Neural cell (in vitro differentiated cells): ENCODE measurements around the gene LEO1. TPM values are rescaled to one million over a fixed set of nuclear protein-coding genes. Genes with fewer than 3 reads are reported as not detected.

ENCODE experiments used
- H2AFZ ChIP-seq: fragments of 200-600, 300-800 bp; sonication (generic), shearing (Covaris generic); 2 replicates; pipeline ENCODE4 v1.6.0; 2014; ENCODE audit warnings: low read depth, mild to moderate bottlenecking, antibody characterized with exemption, low read length, moderate library complexity
- H3F3A ChIP-seq: fragments of 200-600 bp; shearing (Covaris generic); 2 replicates; pipeline ENCODE4 v1.6.1; 2016; ENCODE audit warnings: mild to moderate bottlenecking, moderate library complexity, mixed read lengths, antibody characterized with exemption, low read length; ENCODE audit not compliant: insufficient read depth, poor library complexity, severe bottlenecking
- H3K27ac ChIP-seq: fragments of 200-600, 300-800 bp; sonication (generic), shearing (Covaris generic); 2 replicates; pipeline ENCODE4 v1.5.1; 2014; ENCODE audit warnings: mild to moderate bottlenecking, low read length, moderate library complexity
- H3K27me3 ChIP-seq: fragments of 300-800, 200-600 bp; sonication (generic), shearing (Covaris generic); 2 replicates; pipeline ENCODE4 v1.6.0; 2014; ENCODE audit warnings: mild to moderate bottlenecking, low read depth, low read length, moderate library complexity; ENCODE audit not compliant: insufficient read depth
- H3K36me3 ChIP-seq: fragments of 300-800, 200-600 bp; sonication (generic), shearing (Covaris generic); 2 replicates; pipeline ENCODE4 v1.5.1; 2014; ENCODE audit warnings: mild to moderate bottlenecking, antibody characterized with exemption, low read length, moderate library complexity; ENCODE audit not compliant: insufficient read depth
- H3K4me2 ChIP-seq: fragments of 300-800, 200-600 bp; sonication (generic), shearing (Covaris generic); 2 replicates; pipeline ENCODE4 v1.6.0; 2014; ENCODE audit warnings: mild to moderate bottlenecking, low read length
- H3K4me3 ChIP-seq: fragments of 300-800, 200-600 bp; sonication (generic), shearing (Covaris generic); 2 replicates; pipeline ENCODE4 v1.5.1; 2014; ENCODE audit warnings: mild to moderate bottlenecking, low read length, moderate library complexity
- H3K79me2 ChIP-seq: fragments of 200-600 bp; shearing (Covaris generic); replicated peaks from 2 replicates; pipeline ENCODE4 v1.6.0; 2014; ENCODE audit warnings: mild to moderate bottlenecking, low read length, moderate library complexity; ENCODE audit not compliant: insufficient read depth
- H3K9ac ChIP-seq: fragments of 300-800, 200-600 bp; sonication (generic), shearing (Covaris generic); 2 replicates; pipeline ENCODE4 v1.6.1; 2016; ENCODE audit warnings: mild to moderate bottlenecking, low read length, mixed read lengths
- H3K9me2 ChIP-seq: fragments of 200-600 bp; shearing (Covaris generic); 2 replicates; pipeline ENCODE4 v1.6.1; 2016; ENCODE audit warnings: mild to moderate bottlenecking, low read length, mixed read lengths; ENCODE audit not compliant: insufficient read depth
- H3K9me3 ChIP-seq: fragments of 200-600, 300-800 bp; sonication (generic), shearing (Covaris generic); 2 replicates; pipeline ENCODE4 v1.6.1; 2016; ENCODE audit warnings: mild to moderate bottlenecking, mixed run types, low read length, moderate library complexity, mixed read lengths
- H4K20me1 ChIP-seq: fragments of 200-600 bp; shearing (Covaris generic); 2 replicates; pipeline ENCODE4 v1.6.1; 2016; ENCODE audit warnings: mild to moderate bottlenecking, mixed run types; ENCODE audit not compliant: insufficient read depth
- CTCF ChIP-seq: fragments of 450-650 bp; IDR thresholded peaks from 2 replicates; pipeline ENCODE4 v1.5.1; 2014; ENCODE audit warnings: antibody characterized with exemption, mild to moderate bottlenecking, moderate library complexity; ENCODE audit not compliant: poor library complexity, severe bottlenecking
- EP300 ChIP-seq: fragments of 450-650 bp; conservative IDR thresholded peaks from 2 replicates; pipeline ENCODE4 v1.6.1; 2014; ENCODE audit warnings: antibody characterized with exemption, mild to moderate bottlenecking, moderate library complexity; ENCODE audit not compliant: poor library complexity, severe bottlenecking
- EZH2 ChIP-seq: fragments of 200-600, 300-800 bp; shearing (Covaris generic), sonication (generic); IDR thresholded peaks from 2 replicates; pipeline ENCODE4 v1.6.1; 2014; ENCODE audit warnings: antibody characterized with exemption, low read length, borderline replicate concordance, mild to moderate bottlenecking; ENCODE audit not compliant: insufficient read depth, poor library complexity, severe bottlenecking
- MXI1 ChIP-seq: fragments of 450-650 bp; conservative IDR thresholded peaks from 2 replicates; pipeline ENCODE4 v1.6.1; 2014; ENCODE audit warnings: antibody characterized with exemption, mild to moderate bottlenecking; ENCODE audit not compliant: poor library complexity, severe bottlenecking
- POLR2AphosphoS5 ChIP-seq: IDR thresholded peaks from 2 replicates; pipeline ENCODE4 v1.6.1; 2012
- RAD21 ChIP-seq: fragments of 450-650 bp; conservative IDR thresholded peaks from 2 replicates; pipeline ENCODE4 v1.6.1; 2014; ENCODE audit warnings: antibody characterized with exemption, mild to moderate bottlenecking, moderate library complexity
- REST ChIP-seq: IDR thresholded peaks from 2 replicates; pipeline ENCODE4 v1.6.1; 2012; ENCODE audit warnings: borderline replicate concordance
- SMC3 ChIP-seq: fragments of 450-650 bp; conservative IDR thresholded peaks from 2 replicates; pipeline ENCODE4 v1.6.1; 2014; ENCODE audit warnings: antibody characterized with exemption, mild to moderate bottlenecking, moderate library complexity; ENCODE audit not compliant: poor library complexity
- TAF1 ChIP-seq: IDR thresholded peaks from 2 replicates; pipeline ENCODE4 v1.6.1; 2012; ENCODE audit warnings: low read depth
- polyA plus RNA-seq: library from polyadenylated mRNA; depleted of rRNA; stranded (reverse); fragments of >200 nt; gene quantifications from 2 replicates; pipeline ENCODE4 v1.2.3, GENCODE V29; 2014

LEO1 gene
- polyA plus RNA-seq, 1 donor from 2014 or later: 30.3 TPM

GRCh38 chr15:51938286-51938685 is 33.3 kb downstream of the LEO1 start:
- Histone ChIP-seq H3K9ac (no peak overlapping the region), H3K9me3 (no peaks in the 10 kb centered on the region), H3K36me3 (peaks cover 5% of the 10 kb centered on the region), H4K20me1 (no peaks in the 10 kb centered on the region), H3K4me2 (no peak overlapping the region), H3F3A (no peaks in the 10 kb centered on the region), H3K27ac (no peak overlapping the region), H3K27me3 (no peaks in the 10 kb centered on the region), H3K4me3 (no peak overlapping the region), H3K79me2 (no peaks in the 10 kb centered on the region), H3K9me2 (no peaks in the 10 kb centered on the region), H2AFZ (no peak overlapping the region)
- TF ChIP-seq CTCF (no peak), EP300 (no peak), EZH2 (no peak), POLR2AphosphoS5 (no peak), MXI1 (no peak), SMC3 (no peak)

GRCh38 chr15:51936105-51936478 is 35.5 kb downstream of the LEO1 start:
- Histone ChIP-seq H3K9me3 (no peaks in the 10 kb centered on the region), H3K4me3 (no peak overlapping the region), H3K27me3 (no peaks in the 10 kb centered on the region), H3K79me2 (no peaks in the 10 kb centered on the region), H3F3A (no peaks in the 10 kb centered on the region), H2AFZ (no peak overlapping the region), H3K27ac (no peak overlapping the region), H3K36me3 (no peaks in the 10 kb centered on the region), H3K9me2 (no peaks in the 10 kb centered on the region), H3K4me2 (no peak overlapping the region), H3K9ac (no peak overlapping the region), H4K20me1 (no peaks in the 10 kb centered on the region)
- no peak for TF ChIP-seq SMC3
- TF ChIP-seq POLR2AphosphoS5: no peak
- TF ChIP-seq TAF1: no peak
- no peak for TF ChIP-seq EZH2
- TF ChIP-seq RAD21: no peak
- no peak for TF ChIP-seq MXI1
- no peak for TF ChIP-seq REST
- TF ChIP-seq CTCF: no peak
- TF ChIP-seq EP300: no peak
